A673 (cell line): ENCODE measurements around the gene POMZP3. TPM values are rescaled to one million over a fixed set of nuclear protein-coding genes. Genes with fewer than 3 reads are reported as not detected.
"Not testable (repeated sequence)": the region's sequence is repeated elsewhere in the genome, so short reads cannot be mapped to it uniquely, and the experiment has no call there.

Experiments
- BruUV-seq: library from RNA; stranded (reverse); fragments of 400-500 nt; replicated peaks from 2 replicates; lab custom pipeline; 2021; lab: Mats Ljungman, UMichigan
- CTCF ChIA-PET: fragments of 300-600 bp; sonication (Branson Sonifier 250); formaldehyde crosslinking; loops from one replicate; lab custom pipeline; 2022; ENCODE audit warnings: antibody characterized with exemption; lab: Charles Lee
- POLR2A ChIA-PET: fragments of 300-600 bp; sonication (Branson Sonifier 250); formaldehyde crosslinking; loops from one replicate; lab custom pipeline; 2022; ENCODE audit warnings: antibody characterized with exemption; ENCODE audit not compliant: low non-redundant PET; lab: Charles Lee
- DNase-seq: peaks from one replicate; pipeline ENCODE4 v3.0.0-alpha.2; 2015; ENCODE audit warnings: low spot score
- H3K27ac ChIP-seq: fragments of 200-600 bp; sonication (generic); 2 replicates; pipeline ENCODE4 v1.5.1; 2016; ENCODE audit warnings: mixed run types, low read depth, mild to moderate bottlenecking, mixed read lengths, antibody characterized with exemption, low read length; ENCODE audit not compliant: poor library complexity, severe bottlenecking
- H3K27me3 ChIP-seq: fragments of 200-600 bp; sonication (generic); replicated peaks from 2 replicates; pipeline ENCODE4 v1.6.1; 2017; ENCODE audit warnings: mixed run types, low read depth, mild to moderate bottlenecking, mixed read lengths, antibody characterized with exemption, low read length; ENCODE audit not compliant: insufficient read depth, poor library complexity
- H3K36me3 ChIP-seq: fragments of 200-600 bp; sonication (generic); 2 replicates; pipeline ENCODE4 v1.6.1; 2016; ENCODE audit warnings: mixed run types, mild to moderate bottlenecking, mixed read lengths, antibody characterized with exemption, low read length; ENCODE audit not compliant: insufficient read depth, poor library complexity, severe bottlenecking
- H3K4me1 ChIP-seq: fragments of 200-600 bp; sonication (generic); 2 replicates; pipeline ENCODE4 v1.6.1; 2017; ENCODE audit warnings: mixed run types, mild to moderate bottlenecking, mixed read lengths, antibody characterized with exemption, low read length; ENCODE audit not compliant: insufficient read depth, poor library complexity, severe bottlenecking
- H3K4me3 ChIP-seq: fragments of 200-600 bp; sonication (generic); 2 replicates; pipeline ENCODE4 v1.5.1; 2016; ENCODE audit warnings: low read depth, mixed run types, mild to moderate bottlenecking, mixed read lengths, low read length; ENCODE audit not compliant: poor library complexity, severe bottlenecking
- H3K9me3 ChIP-seq: fragments of 200-600 bp; sonication (generic); 2 replicates; pipeline ENCODE4 v1.6.1; 2016; ENCODE audit warnings: mixed run types, low read depth, mild to moderate bottlenecking, mixed read lengths, antibody characterized with exemption, low read length; ENCODE audit not compliant: poor library complexity, severe bottlenecking
- intact Hi-C: fragments of 100-400 bp; cut with micrococcal nuclease; formaldehyde crosslinking; loops from one replicate; pipeline ENCODE4 v1.10.0; 2022; ENCODE audit not compliant: unreplicated experiment
- total RNA-seq: library from RNA; stranded (reverse); gene quantifications from 2 replicates; pipeline ENCODE4 v1.2.3, GENCODE V29; 2021

The POMZP3 gene
- total RNA-seq, 1 experiment from 2014 or later = 32.2 TPM

GRCh38 chr7:76575919-76576655 is 51.0 kb downstream of the POMZP3 start:
- H3K27ac ChIP-seq, BruUV-seq, H3K4me1 ChIP-seq, POLR2A ChIA-PET, H3K27me3 ChIP-seq, intact Hi-C loops, CTCF ChIA-PET, H3K9me3 ChIP-seq, H3K4me3 ChIP-seq, H3K36me3 ChIP-seq: not testable (repeated sequence)
- DNase-seq = peak; percentile 9

GRCh38 chr7:76575431-76575830 is 51.6 kb downstream of the POMZP3 start:
- intact Hi-C loops, BruUV-seq, DNase-seq: not testable (repeated sequence)

GRCh38 chr7:76572296-76572695 is 54.8 kb downstream of the POMZP3 start:
- H3K9me3 ChIP-seq, POLR2A ChIA-PET, H3K27ac ChIP-seq, H3K4me3 ChIP-seq, H3K36me3 ChIP-seq, DNase-seq, intact Hi-C loops, BruUV-seq, H3K27me3 ChIP-seq, CTCF ChIA-PET: not testable (repeated sequence)
- peaks cover 11% of the 10 kb centered on the region for H3K4me1 ChIP-seq

More at GRCh38 chr7:76575431-76575830, 51.6 kb downstream of the POMZP3 start:
- H3K36me3 ChIP-seq, H3K4me3 ChIP-seq, H3K27me3 ChIP-seq, H3K9me3 ChIP-seq, H3K4me1 ChIP-seq, POLR2A ChIA-PET, H3K27ac ChIP-seq, CTCF ChIA-PET: not testable (repeated sequence)

- CTCF ChIA-PET, BruUV-seq, intact Hi-C loops, H3K27me3 ChIP-seq, H3K36me3 ChIP-seq, H3K27ac ChIP-seq, POLR2A ChIA-PET, H3K4me3 ChIP-seq, H3K9me3 ChIP-seq: not testable (repeated sequence)
- H3K4me1 ChIP-seq = peaks cover 11% of the 10 kb centered on the region
- peak; percentile 60 for DNase-seq
Observed at GRCh38 chr7:76570324-76570775, 56.7 kb downstream of the POMZP3 start.

GRCh38 chr7:76568742-76569141 is 58.3 kb downstream of the POMZP3 start:
- H3K36me3 ChIP-seq, H3K27ac ChIP-seq, POLR2A ChIA-PET, CTCF ChIA-PET, H3K27me3 ChIP-seq, DNase-seq, H3K4me3 ChIP-seq, BruUV-seq, H3K9me3 ChIP-seq, intact Hi-C loops: not testable (repeated sequence)
- H3K4me1 ChIP-seq = peaks cover 11% of the 10 kb centered on the region

- H3K27ac ChIP-seq, DNase-seq, intact Hi-C loops, H3K9me3 ChIP-seq, H3K4me3 ChIP-seq, POLR2A ChIA-PET, H3K27me3 ChIP-seq, H3K36me3 ChIP-seq, CTCF ChIA-PET: not testable (repeated sequence)
- peaks cover 11% of the 10 kb centered on the region for H3K4me1 ChIP-seq
- BruUV-seq = TSS peak; percentile 5
Observed at GRCh38 chr7:76567753-76568152, 59.3 kb downstream of the POMZP3 start.

GRCh38 chr7:76567311-76567710 is 59.8 kb downstream of the POMZP3 start:
- POLR2A ChIA-PET, H3K27ac ChIP-seq, H3K9me3 ChIP-seq, H3K27me3 ChIP-seq, BruUV-seq, intact Hi-C loops, DNase-seq, H3K4me3 ChIP-seq, CTCF ChIA-PET, H3K36me3 ChIP-seq: not testable (repeated sequence)
- H3K4me1 ChIP-seq = peaks cover 11% of the 10 kb centered on the region
